HEK293 (cell line): ENCODE results near the gene BAX.
A peak's percentile ranks its signal among the peaks of the same experiment; 100 is the strongest.

ENCODE experiments used
- HOXC10 ChIP-seq: sonication (generic); formaldehyde crosslinking; IDR thresholded peaks from 2 replicates; pipeline ENCODE4 v1.8.1; 2023; ENCODE audit warnings: mild to moderate bottlenecking, missing genetic modification reagents
- MZF1 ChIP-seq: fragments of 450-650 bp; formaldehyde crosslinking; IDR thresholded peaks from 2 replicates; pipeline ENCODE4 v1.5.1; 2017; ENCODE audit warnings: missing biosample characterization, missing genetic modification characterization, borderline replicate concordance
- TCF7L2 ChIP-seq: IDR thresholded peaks from 2 replicates; pipeline ENCODE4 v1.6.1; 2011; ENCODE audit warnings: low read depth, mild to moderate bottlenecking, inconsistent platforms, low read length, moderate library complexity, borderline replicate concordance
- TRIM28 ChIP-seq: IDR thresholded peaks from 2 replicates; pipeline ENCODE4 v1.6.1; 2011; ENCODE audit warnings: low read length, control low read depth, borderline replicate concordance
- WT1 ChIP-seq: fragments of 450-650 bp; formaldehyde crosslinking; IDR thresholded peaks from 2 replicates; pipeline ENCODE4 v1.5.1; 2016; ENCODE audit warnings: missing biosample characterization, missing genetic modification characterization
- ZFP3 ChIP-seq: fragments of 450-650 bp; formaldehyde crosslinking; IDR thresholded peaks from 2 replicates; pipeline ENCODE4 v1.5.1; 2016; ENCODE audit warnings: low read depth, missing biosample characterization, missing genetic modification characterization
- ZIC2 ChIP-seq: fragments of 450-650 bp; formaldehyde crosslinking; IDR thresholded peaks from 2 replicates; pipeline ENCODE4 v1.5.1; 2016; ENCODE audit warnings: missing biosample characterization, missing genetic modification characterization
- ZNF112 ChIP-seq: fragments of 450-650 bp; formaldehyde crosslinking; IDR thresholded peaks from 2 replicates; pipeline ENCODE4 v1.5.0; 2017; ENCODE audit warnings: missing biosample characterization, missing genetic modification characterization
- ZNF121 ChIP-seq: fragments of 450-650 bp; formaldehyde crosslinking; IDR thresholded peaks from 2 replicates; pipeline ENCODE4 v1.5.1; 2016; ENCODE audit warnings: missing biosample characterization, missing genetic modification characterization
- ZNF155 ChIP-seq: fragments of 450-650 bp; formaldehyde crosslinking; IDR thresholded peaks from 2 replicates; pipeline ENCODE4 v1.5.1; 2016; ENCODE audit warnings: missing biosample characterization, missing genetic modification characterization
- ZNF184 ChIP-seq: fragments of 450-650 bp; IDR thresholded peaks from 2 replicates; pipeline ENCODE4 v1.5.1; 2018; ENCODE audit warnings: missing biosample characterization, mild to moderate bottlenecking, missing genetic modification characterization
- ZNF23 ChIP-seq: fragments of 450-650 bp; formaldehyde crosslinking; IDR thresholded peaks from 2 replicates; pipeline ENCODE4 v1.5.1; 2016; ENCODE audit warnings: missing biosample characterization, missing genetic modification characterization, borderline replicate concordance
- ZNF266 ChIP-seq: fragments of 450-650 bp; formaldehyde crosslinking; IDR thresholded peaks from 2 replicates; pipeline ENCODE4 v1.5.1; 2016; ENCODE audit warnings: missing biosample characterization, missing genetic modification characterization, low read depth
- ZNF324 ChIP-seq: fragments of 450-650 bp; formaldehyde crosslinking; IDR thresholded peaks from 2 replicates; pipeline ENCODE4 v1.5.1; 2016; ENCODE audit warnings: missing biosample characterization, missing genetic modification characterization
- ZNF501 ChIP-seq: fragments of 450-650 bp; formaldehyde crosslinking; IDR thresholded peaks from 2 replicates; pipeline ENCODE4 v1.5.1; 2016; ENCODE audit warnings: missing biosample characterization, missing genetic modification characterization
- ZNF585B ChIP-seq: fragments of 450-650 bp; formaldehyde crosslinking; IDR thresholded peaks from 2 replicates; pipeline ENCODE4 v1.5.1; 2016; ENCODE audit warnings: missing biosample characterization, missing genetic modification characterization
- ZNF596 ChIP-seq: fragments of 450-650 bp; IDR thresholded peaks from 2 replicates; pipeline ENCODE4 v1.5.0; 2018; ENCODE audit warnings: missing biosample characterization, mild to moderate bottlenecking, missing genetic modification characterization, moderate library complexity
- ZNF600 ChIP-seq: fragments of 450-650 bp; formaldehyde crosslinking; IDR thresholded peaks from 2 replicates; pipeline ENCODE4 v1.5.1; 2016; ENCODE audit warnings: missing biosample characterization, missing genetic modification characterization
- ZNF654 ChIP-seq: fragments of 450-650 bp; formaldehyde crosslinking; IDR thresholded peaks from 2 replicates; pipeline ENCODE4 v1.5.1; 2016; ENCODE audit warnings: low read depth, missing biosample characterization, missing genetic modification characterization
- ZNF701 ChIP-seq: fragments of 450-650 bp; formaldehyde crosslinking; IDR thresholded peaks from 2 replicates; pipeline ENCODE4 v1.5.1; 2016; ENCODE audit warnings: missing biosample characterization, missing genetic modification characterization
- ZNF777 ChIP-seq: fragments of 450-650 bp; formaldehyde crosslinking; IDR thresholded peaks from 2 replicates; pipeline ENCODE4 v1.5.1; 2017; ENCODE audit warnings: missing biosample characterization, missing genetic modification characterization, borderline replicate concordance
- TF ChIP-seq, protein P1 (sequence below): IDR thresholded peaks from 2 replicates; pipeline ENCODE4 v1.6.1; 2011; ENCODE audit warnings: mild to moderate bottlenecking, low read depth, low read length, borderline replicate concordance
- TF ChIP-seq, protein P2 (sequence below): fragments of 450-650 bp; formaldehyde crosslinking; conservative IDR thresholded peaks from 2 replicates; pipeline ENCODE4 v1.5.1; 2016; ENCODE audit warnings: low read depth, missing biosample characterization, missing genetic modification characterization
- TF ChIP-seq, protein P3 (sequence below): fragments of 450-650 bp; formaldehyde crosslinking; IDR thresholded peaks from 2 replicates; pipeline ENCODE4 v1.5.1; 2016; ENCODE audit warnings: missing biosample characterization, missing genetic modification characterization
- TF ChIP-seq, protein P4 (sequence below): sonication (generic); formaldehyde crosslinking; IDR thresholded peaks from 2 replicates; pipeline ENCODE4 v1.8.1; 2022; ENCODE audit warnings: mild to moderate bottlenecking, moderate library complexity, missing genetic modification reagents
- TF ChIP-seq, protein P5 (sequence below): fragments of 450-650 bp; formaldehyde crosslinking; IDR thresholded peaks from 2 replicates; pipeline ENCODE4 v1.5.1; 2016; ENCODE audit warnings: missing biosample characterization, missing genetic modification characterization, borderline replicate concordance

BAX gene

DNA sequence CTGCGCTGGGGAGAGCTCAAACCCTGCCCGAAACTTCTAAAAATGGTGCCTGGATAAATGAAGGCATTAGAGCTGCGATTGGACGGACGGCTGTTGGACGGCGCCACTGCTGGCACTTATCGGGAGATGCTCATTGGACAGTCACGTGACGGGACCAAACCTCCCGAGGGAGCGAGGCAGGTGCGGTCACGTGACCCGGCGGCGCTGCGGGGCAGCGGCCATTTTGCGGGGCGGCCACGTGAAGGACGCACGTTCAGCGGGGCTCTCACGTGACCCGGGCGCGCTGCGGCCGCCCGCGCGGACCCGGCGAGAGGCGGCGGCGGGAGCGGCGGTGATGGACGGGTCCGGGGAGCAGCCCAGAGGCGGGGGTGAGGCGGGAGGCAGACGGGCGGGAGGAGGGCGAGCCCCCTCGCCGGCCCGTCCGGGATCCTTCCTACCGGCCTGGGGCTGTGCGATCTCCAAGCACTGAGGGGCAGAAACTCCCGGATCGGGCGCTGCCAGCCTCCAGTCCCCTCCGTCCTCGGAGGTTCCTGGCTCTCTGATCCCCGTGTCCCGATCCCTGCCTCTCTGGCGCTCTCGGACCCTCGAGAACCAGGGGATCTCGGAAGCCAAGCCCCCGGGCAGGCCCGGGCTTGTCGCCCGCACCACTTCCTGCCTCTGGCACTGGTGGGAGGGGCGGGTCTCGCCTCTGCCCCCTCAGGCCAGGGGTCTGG lies at the start of gene BAX (continued):
- TF ChIP-seq, protein P1, sequence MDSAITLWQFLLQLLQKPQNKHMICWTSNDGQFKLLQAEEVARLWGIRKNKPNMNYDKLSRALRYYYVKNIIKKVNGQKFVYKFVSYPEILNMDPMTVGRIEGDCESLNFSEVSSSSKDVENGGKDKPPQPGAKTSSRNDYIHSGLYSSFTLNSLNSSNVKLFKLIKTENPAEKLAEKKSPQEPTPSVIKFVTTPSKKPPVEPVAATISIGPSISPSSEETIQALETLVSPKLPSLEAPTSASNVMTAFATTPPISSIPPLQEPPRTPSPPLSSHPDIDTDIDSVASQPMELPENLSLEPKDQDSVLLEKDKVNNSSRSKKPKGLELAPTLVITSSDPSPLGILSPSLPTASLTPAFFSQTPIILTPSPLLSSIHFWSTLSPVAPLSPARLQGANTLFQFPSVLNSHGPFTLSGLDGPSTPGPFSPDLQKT = no peak
- TF ChIP-seq, protein P2, sequence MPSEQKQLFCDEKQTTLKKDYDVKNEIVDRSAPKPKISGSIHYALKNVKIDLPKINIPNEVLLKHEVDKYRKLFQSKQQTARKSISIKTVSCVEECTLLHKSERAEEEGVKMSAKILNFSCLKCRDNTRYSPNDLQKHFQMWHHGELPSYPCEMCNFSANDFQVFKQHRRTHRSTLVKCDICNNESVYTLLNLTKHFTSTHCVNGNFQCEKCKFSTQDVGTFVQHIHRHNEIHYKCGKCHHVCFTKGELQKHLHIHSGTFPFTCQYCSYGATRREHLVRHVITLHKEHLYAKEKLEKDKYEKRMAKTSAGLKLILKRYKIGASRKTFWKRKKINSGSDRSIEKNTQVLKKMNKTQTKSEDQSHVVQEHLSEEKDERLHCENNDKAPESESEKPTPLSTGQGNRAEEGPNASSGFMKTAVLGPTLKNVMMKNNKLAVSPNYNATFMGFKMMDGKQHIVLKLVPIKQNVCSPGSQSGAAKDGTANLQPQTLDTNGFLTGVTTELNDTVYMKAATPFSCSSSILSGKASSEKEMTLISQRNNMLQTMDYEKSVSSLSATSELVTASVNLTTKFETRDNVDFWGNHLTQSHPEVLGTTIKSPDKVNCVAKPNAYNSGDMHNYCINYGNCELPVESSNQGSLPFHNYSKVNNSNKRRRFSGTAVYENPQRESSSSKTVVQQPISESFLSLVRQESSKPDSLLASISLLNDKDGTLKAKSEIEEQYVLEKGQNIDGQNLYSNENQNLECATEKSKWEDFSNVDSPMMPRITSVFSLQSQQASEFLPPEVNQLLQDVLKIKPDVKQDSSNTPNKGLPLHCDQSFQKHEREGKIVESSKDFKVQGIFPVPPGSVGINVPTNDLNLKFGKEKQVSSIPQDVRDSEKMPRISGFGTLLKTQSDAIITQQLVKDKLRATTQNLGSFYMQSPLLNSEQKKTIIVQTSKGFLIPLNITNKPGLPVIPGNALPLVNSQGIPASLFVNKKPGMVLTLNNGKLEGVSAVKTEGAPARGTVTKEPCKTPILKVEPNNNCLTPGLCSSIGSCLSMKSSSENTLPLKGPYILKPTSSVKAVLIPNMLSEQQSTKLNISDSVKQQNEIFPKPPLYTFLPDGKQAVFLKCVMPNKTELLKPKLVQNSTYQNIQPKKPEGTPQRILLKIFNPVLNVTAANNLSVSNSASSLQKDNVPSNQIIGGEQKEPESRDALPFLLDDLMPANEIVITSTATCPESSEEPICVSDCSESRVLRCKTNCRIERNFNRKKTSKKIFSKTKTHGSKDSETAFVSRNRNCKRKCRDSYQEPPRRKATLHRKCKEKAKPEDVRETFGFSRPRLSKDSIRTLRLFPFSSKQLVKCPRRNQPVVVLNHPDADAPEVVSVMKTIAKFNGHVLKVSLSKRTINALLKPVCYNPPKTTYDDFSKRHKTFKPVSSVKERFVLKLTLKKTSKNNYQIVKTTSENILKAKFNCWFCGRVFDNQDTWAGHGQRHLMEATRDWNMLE = no peak
- TF ChIP-seq ZNF324 = no peak
- TF ChIP-seq MZF1 (tag by site-specific recombination) = no peak
- no peak for TF ChIP-seq TCF7L2
- 0 out of 2 replicates have a peak, but pooled peaks have one; percentile 20 for TF ChIP-seq ZNF184 (tag by site-specific recombination)
- TF ChIP-seq ZNF112 = no peak
- TF ChIP-seq ZNF600 (tag by site-specific recombination) = no peak
- TF ChIP-seq WT1 (tag by site-specific recombination) = peak; percentile 58; the same call in 1 of the 2 replicates
- no peak for TF ChIP-seq ZNF23
- no peak for TF ChIP-seq ZNF155 (tag by site-specific recombination)
- TF ChIP-seq ZNF596 (tag by site-specific recombination) = no peak
- TF ChIP-seq ZNF585B (tag by site-specific recombination) = no peak
- peak; percentile 24; the same call in 1 of the 2 replicates for TF ChIP-seq ZNF777 (tag by site-specific recombination)
- no peak for TF ChIP-seq ZNF121 (tag by site-specific recombination)
- TF ChIP-seq, protein P3, sequence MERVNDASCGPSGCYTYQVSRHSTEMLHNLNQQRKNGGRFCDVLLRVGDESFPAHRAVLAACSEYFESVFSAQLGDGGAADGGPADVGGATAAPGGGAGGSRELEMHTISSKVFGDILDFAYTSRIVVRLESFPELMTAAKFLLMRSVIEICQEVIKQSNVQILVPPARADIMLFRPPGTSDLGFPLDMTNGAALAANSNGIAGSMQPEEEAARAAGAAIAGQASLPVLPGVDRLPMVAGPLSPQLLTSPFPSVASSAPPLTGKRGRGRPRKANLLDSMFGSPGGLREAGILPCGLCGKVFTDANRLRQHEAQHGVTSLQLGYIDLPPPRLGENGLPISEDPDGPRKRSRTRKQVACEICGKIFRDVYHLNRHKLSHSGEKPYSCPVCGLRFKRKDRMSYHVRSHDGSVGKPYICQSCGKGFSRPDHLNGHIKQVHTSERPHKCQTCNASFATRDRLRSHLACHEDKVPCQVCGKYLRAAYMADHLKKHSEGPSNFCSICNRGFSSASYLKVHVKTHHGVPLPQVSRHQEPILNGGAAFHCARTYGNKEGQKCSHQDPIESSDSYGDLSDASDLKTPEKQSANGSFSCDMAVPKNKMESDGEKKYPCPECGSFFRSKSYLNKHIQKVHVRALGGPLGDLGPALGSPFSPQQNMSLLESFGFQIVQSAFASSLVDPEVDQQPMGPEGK = no peak
- TF ChIP-seq ZNF701 (tag by site-specific recombination) = no peak
- TF ChIP-seq ZNF501 = 0 out of 2 replicates have a peak, but pooled peaks have one; percentile 71
- TF ChIP-seq ZFP3 (tag by site-specific recombination) = no peak
- TF ChIP-seq ZIC2 = no peak
- TF ChIP-seq ZNF654 (tag by site-specific recombination) = no peak
- TF ChIP-seq TRIM28 = no peak
- TF ChIP-seq ZNF266 (tag by site-specific recombination) = no peak
- TF ChIP-seq, protein P4, sequence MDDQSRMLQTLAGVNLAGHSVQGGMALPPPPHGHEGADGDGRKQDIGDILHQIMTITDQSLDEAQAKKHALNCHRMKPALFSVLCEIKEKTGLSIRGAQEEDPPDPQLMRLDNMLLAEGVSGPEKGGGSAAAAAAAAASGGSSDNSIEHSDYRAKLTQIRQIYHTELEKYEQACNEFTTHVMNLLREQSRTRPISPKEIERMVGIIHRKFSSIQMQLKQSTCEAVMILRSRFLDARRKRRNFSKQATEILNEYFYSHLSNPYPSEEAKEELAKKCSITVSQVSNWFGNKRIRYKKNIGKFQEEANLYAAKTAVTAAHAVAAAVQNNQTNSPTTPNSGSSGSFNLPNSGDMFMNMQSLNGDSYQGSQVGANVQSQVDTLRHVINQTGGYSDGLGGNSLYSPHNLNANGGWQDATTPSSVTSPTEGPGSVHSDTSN (CRISPR knock-in tag) = peak; percentile 75; the same call in 1 of the 2 replicates
- no peak for TF ChIP-seq HOXC10
- TF ChIP-seq, protein P5, sequence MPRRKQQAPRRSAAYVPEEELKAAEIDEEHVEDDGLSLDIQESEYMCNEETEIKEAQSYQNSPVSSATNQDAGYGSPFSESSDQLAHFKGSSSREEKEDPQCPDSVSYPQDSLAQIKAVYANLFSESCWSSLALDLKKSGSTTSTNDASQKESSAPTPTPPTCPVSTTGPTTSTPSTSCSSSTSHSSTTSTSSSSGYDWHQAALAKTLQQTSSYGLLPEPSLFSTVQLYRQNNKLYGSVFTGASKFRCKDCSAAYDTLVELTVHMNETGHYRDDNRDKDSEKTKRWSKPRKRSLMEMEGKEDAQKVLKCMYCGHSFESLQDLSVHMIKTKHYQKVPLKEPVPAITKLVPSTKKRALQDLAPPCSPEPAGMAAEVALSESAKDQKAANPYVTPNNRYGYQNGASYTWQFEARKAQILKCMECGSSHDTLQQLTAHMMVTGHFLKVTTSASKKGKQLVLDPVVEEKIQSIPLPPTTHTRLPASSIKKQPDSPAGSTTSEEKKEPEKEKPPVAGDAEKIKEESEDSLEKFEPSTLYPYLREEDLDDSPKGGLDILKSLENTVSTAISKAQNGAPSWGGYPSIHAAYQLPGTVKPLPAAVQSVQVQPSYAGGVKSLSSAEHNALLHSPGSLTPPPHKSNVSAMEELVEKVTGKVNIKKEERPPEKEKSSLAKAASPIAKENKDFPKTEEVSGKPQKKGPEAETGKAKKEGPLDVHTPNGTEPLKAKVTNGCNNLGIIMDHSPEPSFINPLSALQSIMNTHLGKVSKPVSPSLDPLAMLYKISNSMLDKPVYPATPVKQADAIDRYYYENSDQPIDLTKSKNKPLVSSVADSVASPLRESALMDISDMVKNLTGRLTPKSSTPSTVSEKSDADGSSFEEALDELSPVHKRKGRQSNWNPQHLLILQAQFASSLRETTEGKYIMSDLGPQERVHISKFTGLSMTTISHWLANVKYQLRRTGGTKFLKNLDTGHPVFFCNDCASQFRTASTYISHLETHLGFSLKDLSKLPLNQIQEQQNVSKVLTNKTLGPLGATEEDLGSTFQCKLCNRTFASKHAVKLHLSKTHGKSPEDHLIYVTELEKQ (tag by site-specific recombination) = peak; percentile 68; the same call in 1 of the 2 replicates
